AG09309 (cell line): Measurements from ENCODE around the gene PTPN2.
"Not testable (repeated sequence)": the region's sequence is repeated elsewhere in the genome, so short reads cannot be mapped to it uniquely, and the experiment has no call there.

Experiments used
- DNase-seq: peaks from one replicate; pipeline ENCODE4 v3.0.0-alpha.2; 2010; ENCODE audit warnings: low read depth
- H3K4me3 ChIP-seq: 2 replicates; pipeline ENCODE4 v1.5.1; 2011; ENCODE audit warnings: mild to moderate bottlenecking, low read depth, low read length, moderate library complexity; ENCODE audit not compliant: control insufficient read depth
- CTCF ChIP-seq: IDR thresholded peaks from 2 replicates; pipeline ENCODE4 v1.5.1; 2011; ENCODE audit warnings: mild to moderate bottlenecking, low read depth, low read length, inconsistent platforms; ENCODE audit not compliant: insufficient read depth, control insufficient read depth; ENCODE audit errors: missing control alignments

The PTPN2 gene

GRCh38 chr18:12884406-12885323 lies 628 bp upstream of the PTPN2 start:
- no peak for TF ChIP-seq CTCF
- peak overlapping the region; percentile 53 for H3K4me3 ChIP-seq
- no peak for DNase-seq

GRCh38 chr18:12883372-12883683 lies 709 bp downstream of the PTPN2 start:
- no peak for TF ChIP-seq CTCF
- DNase-seq: no peak
- H3K4me3 ChIP-seq: peak overlapping the region; percentile 83

GRCh38 chr18:12882453-12883371 lies 1.3 kb downstream of the PTPN2 start:
- DNase-seq: no peak
- peak overlapping the region; percentile 83 for H3K4me3 ChIP-seq
- TF ChIP-seq CTCF: no peak

GRCh38 chr18:12880541-12880910 lies 3.5 kb downstream of the PTPN2 start:
- DNase-seq: no peak
- no peak overlapping the region for H3K4me3 ChIP-seq
- TF ChIP-seq CTCF: no peak

- no peak for TF ChIP-seq CTCF
- no peak for DNase-seq
- H3K4me3 ChIP-seq: no peak overlapping the region
Observed at GRCh38 chr18:12879840-12880540, 4.0 kb downstream of the PTPN2 start.

- not testable (repeated sequence) for H3K4me3 ChIP-seq
Observed at GRCh38 chr18:12874992-12875391, 9.0 kb downstream of the PTPN2 start.

GRCh38 chr18:12873961-12874567 lies 10.0 kb downstream of the PTPN2 start:
- not testable (repeated sequence) for DNase-seq

More at GRCh38 chr18:12874992-12875391, 9.0 kb downstream of the PTPN2 start:
- not testable (repeated sequence) for DNase-seq

More at GRCh38 chr18:12873961-12874567, 10.0 kb downstream of the PTPN2 start:
- H3K4me3 ChIP-seq: not testable (repeated sequence)
